ENCODE results near the gene PGA4. TPM values are rescaled to one million over a fixed set of nuclear protein-coding genes. Genes with fewer than 3 reads are reported as not detected.

Gene PGA4
- total and polyA plus RNA-seq, 9 of the 15 experiments (the other 6 are each of a cell fraction or from before 2014, with no cell fraction given) = not detected

- in situ Hi-C loops (cut with MboI) = no loop called here
- TF ChIP-seq DACH1 (IDR thresholded peaks at IDR 0.05; ENCODE audit: partially characterized antibody) (no peak), DLX4 (CRISPR knock-in tag; IDR thresholded peaks at IDR 0.05) (no peak), ZSCAN32 (CRISPR knock-in tag; IDR thresholded peaks at IDR 0.05) (no peak), TRIM25 (IDR thresholded peaks at IDR 0.05; ENCODE audit: borderline replicate concordance) (no peak), ZNF143 (CRISPR knock-in tag; IDR thresholded peaks at IDR 0.05) (no peak), SREBF2 (CRISPR knock-in tag; IDR thresholded peaks at IDR 0.05) (no peak), TCF7L2 (IDR thresholded peaks at IDR 0.05; ENCODE audit: low read depth, low read length) (no peak), MXD1 (CRISPR knock-in tag; IDR thresholded peaks at IDR 0.05; ENCODE audit: borderline replicate concordance, poor library complexity, severe bottlenecking) (no peak)
- Histone ChIP-seq H3K36me3 (ENCODE audit: control insufficient read depth, insufficient read depth, low read length) (no peaks in the 10 kb centered on the region), H3K79me2 (ENCODE audit: control insufficient read depth, insufficient read depth, low read length) (no peaks in the 10 kb centered on the region), H3K4me2 (ENCODE audit: insufficient read depth, low read length) (no peak overlapping the region), H3K27ac (ENCODE audit: extremely low read depth, low read depth, low read length) (no peak overlapping the region), H3K4me1 (replicated peaks in 1 of 2; ENCODE audit: control insufficient read depth in 2 of 2, insufficient read depth in 2 of 2, low read length in 2 of 2) (peaks cover 0 to 4% of the 10 kb centered on the region in 2 experiments; a peak in 2 of 5 replicates), H3K9me1 (ENCODE audit: control insufficient read depth, insufficient read depth, low read length) (no peaks in the 10 kb centered on the region), H4K20me1 (replicated peaks; ENCODE audit: control insufficient read depth, insufficient read depth, low read length) (no peaks in the 10 kb centered on the region), H3K27me3 (ENCODE audit: control insufficient read depth in 2 of 2, insufficient read depth in 2 of 2, low read length in 2 of 2) (peaks cover 24 to 44% of the 10 kb centered on the region in 2 experiments), H3K9me3 (replicated peaks; ENCODE audit: control insufficient read depth, insufficient read depth, low read depth, low read length) (no peaks in the 10 kb centered on the region), H2AFZ (ENCODE audit: low read depth, low read length) (no peak overlapping the region), H3K4me3 (no peak overlapping the region), H3K9ac (ENCODE audit: insufficient read depth in 1 of 2, low read depth in 2 of 2, low read length in 2 of 2) (no peak overlapping the region)
- CTCF ChIA-PET (ENCODE audit: low intra/inter-chr PET ratio) = interaction anchor here (0.6 kb wide), 1 partner anchor 66 kb away, joined by 3 read pairs; no protein-coding TSS in a partner anchor
- DNase-seq (ENCODE audit: extremely low read depth in 1 of 4, low spot score in 3 of 4) (no peak), FAIRE-seq (no peak), ATAC-seq (no peak; the same call in 2 of the 3 replicates)
- WGBS (ENCODE audit: insufficient coverage, low coverage, missing lambda C conversion rate) = 8% methylated on average over 9 of the region's 12 CpGs
- intact Hi-C loops (cut with micrococcal nuclease) = no loop called here
- no TSS peak for BruUV-seq (replicated peaks)
- POLR2A ChIA-PET = no interaction called here
Observed at GRCh38 chr11:61194169-61194671, 27.9 kb upstream of the PGA4 start.

Measured in K562 (cell line).